ENCODE data around the gene CCDC88B. TPM values are rescaled to one million over a fixed set of nuclear protein-coding genes. Genes with fewer than 3 reads are reported as not detected.

The CCDC88B gene
- total RNA-seq, 1 donor from 2014 or later = 0.99 TPM

- Mint-ChIP-seq H3K27me3 (ENCODE audit: low read depth) (no peaks in the 10 kb centered on the region), H3K36me3 (ENCODE audit: low read depth) (peaks cover 20% of the 10 kb centered on the region), H3K9me3 (ENCODE audit: low read depth) (no peaks in the 10 kb centered on the region), H3K4me1 (ENCODE audit: low read depth) (peaks cover 39% of the 10 kb centered on the region), H3K27ac (ENCODE audit: unreplicated experiment) (no peak overlapping the region), H3K4me3 (ENCODE audit: unreplicated experiment) (peak overlapping the region; percentile 86)
- DNase-seq (ENCODE audit: low spot score) = no peak
- TF ChIP-seq, protein P1, sequence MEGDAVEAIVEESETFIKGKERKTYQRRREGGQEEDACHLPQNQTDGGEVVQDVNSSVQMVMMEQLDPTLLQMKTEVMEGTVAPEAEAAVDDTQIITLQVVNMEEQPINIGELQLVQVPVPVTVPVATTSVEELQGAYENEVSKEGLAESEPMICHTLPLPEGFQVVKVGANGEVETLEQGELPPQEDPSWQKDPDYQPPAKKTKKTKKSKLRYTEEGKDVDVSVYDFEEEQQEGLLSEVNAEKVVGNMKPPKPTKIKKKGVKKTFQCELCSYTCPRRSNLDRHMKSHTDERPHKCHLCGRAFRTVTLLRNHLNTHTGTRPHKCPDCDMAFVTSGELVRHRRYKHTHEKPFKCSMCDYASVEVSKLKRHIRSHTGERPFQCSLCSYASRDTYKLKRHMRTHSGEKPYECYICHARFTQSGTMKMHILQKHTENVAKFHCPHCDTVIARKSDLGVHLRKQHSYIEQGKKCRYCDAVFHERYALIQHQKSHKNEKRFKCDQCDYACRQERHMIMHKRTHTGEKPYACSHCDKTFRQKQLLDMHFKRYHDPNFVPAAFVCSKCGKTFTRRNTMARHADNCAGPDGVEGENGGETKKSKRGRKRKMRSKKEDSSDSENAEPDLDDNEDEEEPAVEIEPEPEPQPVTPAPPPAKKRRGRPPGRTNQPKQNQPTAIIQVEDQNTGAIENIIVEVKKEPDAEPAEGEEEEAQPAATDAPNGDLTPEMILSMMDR (IDR thresholded peaks at IDR 0.05) = no peak
Observed at GRCh38 chr11:64360448-64360921, 20.5 kb downstream of the CCDC88B start.

- DNase-seq (ENCODE audit: low spot score) = no peak
- Mint-ChIP-seq H3K36me3 (ENCODE audit: low read depth) (peaks cover 27% of the 10 kb centered on the region), H3K4me3 (ENCODE audit: unreplicated experiment) (no peak overlapping the region), H3K9me3 (ENCODE audit: low read depth) (no peaks in the 10 kb centered on the region), H3K27me3 (ENCODE audit: low read depth) (no peaks in the 10 kb centered on the region), H3K4me1 (ENCODE audit: low read depth) (peaks cover 32% of the 10 kb centered on the region), H3K27ac (ENCODE audit: unreplicated experiment) (no peak overlapping the region)
- TF ChIP-seq, protein P1 (IDR thresholded peaks at IDR 0.05) = no peak
Observed at GRCh38 chr11:64361659-64362058, 21.7 kb downstream of the CCDC88B start.

- no peak overlapping the region for H3K27ac Mint-ChIP-seq (ENCODE audit: unreplicated experiment)
- H3K9me3 Mint-ChIP-seq (ENCODE audit: low read depth) = no peaks in the 10 kb centered on the region
- peaks cover 32% of the 10 kb centered on the region for H3K4me1 Mint-ChIP-seq (ENCODE audit: low read depth)
- no peak for DNase-seq (ENCODE audit: low spot score)
- no peak overlapping the region for H3K4me3 Mint-ChIP-seq (ENCODE audit: unreplicated experiment)
- H3K27me3 Mint-ChIP-seq (ENCODE audit: low read depth) = no peaks in the 10 kb centered on the region
- TF ChIP-seq, protein P1 (IDR thresholded peaks at IDR 0.05) = no peak
- H3K36me3 Mint-ChIP-seq (ENCODE audit: low read depth) = peaks cover 29% of the 10 kb centered on the region
Observed at GRCh38 chr11:64362339-64362738, 22.3 kb downstream of the CCDC88B start.

GRCh38 chr11:64364435-64364834 lies 24.4 kb downstream of the CCDC88B start:
- DNase-seq (ENCODE audit: low spot score) = no peak
- TF ChIP-seq, protein P1 (IDR thresholded peaks at IDR 0.05) = no peak
- H3K9me3 Mint-ChIP-seq (ENCODE audit: low read depth) = no peaks in the 10 kb centered on the region

DNA sequence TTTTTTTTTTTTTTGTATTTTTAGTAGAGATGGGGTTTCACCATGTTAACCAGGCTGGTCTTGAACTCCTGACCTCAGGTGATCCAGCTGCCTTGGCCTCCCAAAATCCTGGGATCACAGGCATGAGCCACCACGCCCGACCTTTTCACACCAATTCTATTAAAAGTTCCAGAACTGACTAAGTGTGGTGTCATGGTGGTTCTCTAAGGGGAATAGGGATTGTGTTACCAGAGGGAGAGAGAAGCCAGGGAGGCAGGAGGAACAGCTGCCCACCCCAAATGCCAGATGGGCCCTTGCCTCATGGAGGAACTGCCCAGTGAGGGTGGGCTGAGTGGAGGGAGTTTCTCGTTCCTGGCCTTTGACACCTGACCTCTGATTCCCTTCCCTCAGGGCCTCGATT lies 24.9 kb downstream of the CCDC88B start:
- Mint-ChIP-seq H3K27ac (ENCODE audit: unreplicated experiment) (no peak overlapping the region), H3K4me3 (ENCODE audit: unreplicated experiment) (no peak overlapping the region), H3K27me3 (ENCODE audit: low read depth) (no peaks in the 10 kb centered on the region), H3K36me3 (ENCODE audit: low read depth) (peaks cover 32% of the 10 kb centered on the region), H3K4me1 (ENCODE audit: low read depth) (peaks cover 14% of the 10 kb centered on the region), H3K9me3 (ENCODE audit: low read depth) (no peaks in the 10 kb centered on the region)
- TF ChIP-seq, protein P1 (IDR thresholded peaks at IDR 0.05) = no peak
- DNase-seq (ENCODE audit: low spot score) = no peak

More at GRCh38 chr11:64364435-64364834, 24.4 kb downstream of the CCDC88B start:
- H3K36me3 Mint-ChIP-seq (ENCODE audit: low read depth) = peaks cover 29% of the 10 kb centered on the region
- no peaks in the 10 kb centered on the region for H3K27me3 Mint-ChIP-seq (ENCODE audit: low read depth)
- peaks cover 19% of the 10 kb centered on the region for H3K4me1 Mint-ChIP-seq (ENCODE audit: low read depth)
- no peak overlapping the region for H3K27ac Mint-ChIP-seq (ENCODE audit: unreplicated experiment)
- H3K4me3 Mint-ChIP-seq (ENCODE audit: unreplicated experiment) = no peak overlapping the region
